ENCODE results near the gene IGFBP6.

IGFBP6 gene

DNA sequence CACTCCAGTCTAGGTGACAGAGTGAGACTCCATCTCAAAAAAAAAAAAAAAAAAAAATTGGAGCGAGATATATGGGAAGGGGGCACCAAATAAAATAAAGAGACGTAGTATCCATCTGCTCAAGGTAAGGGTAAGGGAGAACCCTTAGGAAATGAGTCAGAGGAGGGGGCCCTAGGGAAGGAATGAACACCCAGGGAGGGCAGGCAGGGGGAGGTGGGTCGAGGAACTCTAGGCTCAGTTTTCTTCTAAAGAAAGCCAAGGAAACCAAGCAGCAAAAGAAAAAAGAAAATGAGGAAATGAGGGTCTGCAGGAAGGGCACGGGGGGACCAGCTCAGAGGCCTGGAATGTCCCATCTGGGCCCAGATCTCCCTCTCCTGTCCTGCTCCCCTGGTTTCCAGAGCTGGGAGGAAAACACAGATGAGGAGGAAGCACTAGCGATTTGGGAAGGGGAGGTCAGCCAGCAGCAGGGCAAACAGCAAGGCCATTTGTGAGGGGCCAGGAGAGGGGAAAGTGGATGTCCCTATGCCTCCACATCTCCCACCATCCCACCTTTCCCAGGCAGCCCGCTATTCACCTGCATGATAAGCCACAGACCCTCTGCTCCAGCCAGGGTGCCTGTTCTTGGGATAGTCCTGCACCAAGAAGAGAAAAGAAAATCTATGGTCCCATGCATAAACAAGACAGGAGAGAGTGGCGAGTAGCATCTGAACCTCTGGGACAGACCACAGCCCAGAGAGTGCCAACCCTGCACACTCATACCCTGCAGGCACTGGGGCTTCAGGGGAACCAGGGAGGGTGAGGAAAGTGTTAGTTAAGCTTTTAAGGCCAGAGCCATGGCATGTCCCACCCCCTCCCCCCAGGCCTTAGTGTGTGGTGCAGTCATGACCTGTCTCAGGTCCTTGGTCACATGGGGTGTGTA is 30.1 kb upstream of the IGFBP6 start:
- intact Hi-C loops (cut with DNase I) = loop anchor here (5.0 kb wide), 1 partner anchor 35 kb away; the partner anchor contains the start of gene SOAT2
- peak in 1 of 42 donors; percentile 39 for DNase-seq

DNA sequence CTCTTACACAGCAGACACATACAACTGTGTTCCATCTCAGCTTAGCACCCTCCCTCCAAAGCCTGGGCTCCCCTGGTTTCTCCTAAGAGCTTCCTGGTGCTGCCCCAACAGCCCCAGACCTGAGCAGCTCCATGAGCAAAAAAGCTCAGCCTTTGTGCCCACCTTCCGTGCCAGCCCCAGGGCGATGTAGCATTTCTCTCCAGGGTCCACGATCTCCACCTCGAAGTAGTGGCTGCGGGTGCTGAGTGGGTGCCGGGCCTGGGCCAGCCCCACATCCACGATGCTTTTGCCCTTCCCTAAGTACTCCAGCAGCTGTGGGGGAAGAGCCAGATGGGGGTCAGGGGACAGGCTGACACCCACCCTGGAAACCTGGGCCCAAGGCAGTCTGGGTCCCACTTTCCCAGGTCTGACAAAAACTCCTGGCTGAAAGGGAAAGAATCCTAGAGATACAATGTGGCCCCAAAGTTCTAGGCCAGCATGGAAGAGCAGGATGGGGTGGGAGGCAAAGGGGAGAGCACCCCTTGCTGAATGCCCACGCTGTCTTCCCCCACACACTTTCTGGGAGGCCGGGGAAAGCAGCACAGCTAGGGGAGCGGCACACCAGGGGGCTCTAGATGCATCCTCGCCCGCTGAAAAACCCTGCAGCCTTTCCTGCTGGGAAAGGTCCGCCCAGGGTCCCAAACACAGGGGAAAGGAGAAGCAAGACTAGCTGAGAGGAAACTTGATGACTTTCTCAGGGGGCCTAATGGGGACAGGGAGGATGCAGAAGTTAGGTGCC is 29.3 kb upstream of the IGFBP6 start:
- peak in 3 of 42 donors; percentile 5 to 21 (median 16) for DNase-seq
- intact Hi-C loops (cut with DNase I) = loop anchor here (5.0 kb wide), 1 partner anchor 34 kb away; the partner anchor contains the start of gene SOAT2

DNA sequence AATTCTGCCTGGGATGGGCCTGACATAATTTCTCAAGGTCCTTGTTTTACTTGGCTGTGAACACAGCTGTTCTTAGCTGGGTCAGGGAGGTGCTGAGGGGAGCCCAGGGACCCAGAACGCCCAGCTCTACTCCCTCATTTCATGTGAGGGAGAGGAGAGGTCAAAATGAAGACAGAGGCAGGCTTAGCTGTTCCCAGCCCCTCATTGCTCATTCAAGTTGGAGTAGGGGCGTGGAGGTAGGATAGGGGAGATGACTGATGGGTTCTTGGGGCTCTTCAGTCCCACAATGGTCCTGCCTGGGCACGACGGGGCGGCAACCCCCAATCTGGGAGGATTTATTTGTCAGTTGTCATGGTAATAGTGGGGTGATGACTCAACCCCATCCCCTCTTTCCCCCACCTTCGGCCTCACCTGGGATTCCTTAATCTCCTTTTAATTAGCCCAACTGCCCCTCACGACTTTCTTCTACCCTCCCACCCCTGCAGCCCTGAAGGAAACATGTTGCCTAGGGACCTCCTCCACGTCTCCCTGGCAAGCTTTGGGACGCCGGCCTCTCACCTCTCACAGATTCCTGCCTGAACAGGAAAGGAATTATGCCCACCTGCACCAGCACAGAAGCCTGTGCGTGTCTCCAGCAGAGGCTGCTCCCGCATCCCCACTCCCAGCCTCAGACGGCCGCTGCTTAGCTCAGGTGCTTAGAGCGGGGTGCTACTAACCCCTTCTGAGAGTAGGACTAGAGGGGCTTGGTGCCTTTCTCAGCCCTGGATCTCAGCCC is 28.5 kb upstream of the IGFBP6 start:
- peak in 3 of 42 donors; percentile 14 to 44 (median 24) for DNase-seq
- intact Hi-C loops (cut with DNase I) = loop anchor here (5.0 kb wide), 1 partner anchor 33 kb away; the partner anchor contains the start of gene SOAT2

GRCh38 chr12:53069621-53070410 is 27.7 kb upstream of the IGFBP6 start:
- peak in 1 of 42 donors; percentile 27 for DNase-seq
- intact Hi-C loops (cut with DNase I) = loop anchor here (5.0 kb wide), 1 partner anchor 32 kb away; the partner anchor contains the start of gene SOAT2

- no peak for DNase-seq
- intact Hi-C loops (cut with DNase I) = no loop called here
These were observed 26.5 kb upstream of the IGFBP6 start for GRCh38 chr12:53070877-53071492.

GRCh38 chr12:53071591-53072551 is 25.6 kb upstream of the IGFBP6 start:
- peak in 2 of 42 donors; percentile 5 to 17 for DNase-seq
- intact Hi-C loops (cut with DNase I) = no loop called here

- intact Hi-C loops (cut with DNase I) = no loop called here
- no peak for DNase-seq
These were observed 23.6 kb upstream of the IGFBP6 start for GRCh38 chr12:53073881-53074280.

DNA sequence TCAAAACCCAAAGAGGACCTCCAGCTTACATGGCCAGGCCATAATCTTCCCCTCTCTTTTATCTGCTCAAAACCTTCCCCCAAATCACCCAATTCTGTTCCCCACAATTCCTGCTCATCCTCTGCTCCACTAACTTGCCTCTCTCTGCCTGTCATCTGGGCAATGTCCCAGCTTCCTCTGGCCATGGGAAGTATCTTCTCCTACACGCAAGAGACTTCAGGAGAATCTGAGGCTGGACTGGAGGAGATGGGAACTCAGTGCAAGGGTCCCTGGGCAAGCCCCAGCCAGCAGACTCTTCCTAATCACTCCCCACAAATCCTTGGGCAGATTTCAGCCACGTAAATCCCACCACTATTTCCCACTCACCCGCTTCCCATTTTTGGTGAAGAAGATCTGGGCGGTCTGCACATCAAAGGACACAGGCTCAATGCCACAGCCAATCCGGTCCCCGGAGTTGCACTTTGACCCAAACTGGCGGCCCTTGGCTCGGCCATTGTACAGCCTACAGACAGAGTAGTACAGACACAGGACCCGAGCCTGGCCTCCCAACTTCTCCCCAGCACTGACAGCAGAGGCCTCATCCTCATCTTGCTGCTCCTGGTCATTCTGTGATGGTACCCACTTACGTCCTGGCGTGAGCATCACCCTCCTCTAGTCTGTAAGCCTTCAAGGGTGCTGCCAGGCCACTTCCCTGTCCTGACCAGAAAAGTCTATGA is 23.0 kb upstream of the IGFBP6 start:
- intact Hi-C loops (cut with DNase I) = no loop called here
- DNase-seq = no peak

- no peak for DNase-seq
- intact Hi-C loops (cut with DNase I) = no loop called here
These were observed 22.5 kb upstream of the IGFBP6 start for GRCh38 chr12:53074999-53075370.

DNA sequence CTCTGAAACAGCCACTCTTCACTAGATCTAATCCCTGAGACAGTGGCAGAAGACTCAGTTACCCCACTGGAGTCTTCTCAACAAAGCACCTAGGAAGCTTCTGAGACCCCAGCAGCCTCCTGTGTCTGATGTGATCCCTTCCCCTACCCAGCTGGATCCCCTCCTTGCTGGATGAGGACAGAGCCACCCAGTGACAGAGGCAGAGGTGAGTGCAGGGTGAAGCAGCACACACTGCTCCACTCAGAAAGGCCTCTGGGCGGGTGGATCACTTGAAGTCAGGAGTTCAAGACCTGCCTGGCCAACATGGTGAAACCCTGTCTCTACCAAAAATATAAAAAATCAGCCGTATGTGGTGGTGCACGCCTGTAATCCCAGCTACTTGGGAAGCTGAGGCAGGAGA is 21.0 kb upstream of the IGFBP6 start:
- intact Hi-C loops (cut with DNase I) = no loop called here
- DNase-seq = no peak

DNA sequence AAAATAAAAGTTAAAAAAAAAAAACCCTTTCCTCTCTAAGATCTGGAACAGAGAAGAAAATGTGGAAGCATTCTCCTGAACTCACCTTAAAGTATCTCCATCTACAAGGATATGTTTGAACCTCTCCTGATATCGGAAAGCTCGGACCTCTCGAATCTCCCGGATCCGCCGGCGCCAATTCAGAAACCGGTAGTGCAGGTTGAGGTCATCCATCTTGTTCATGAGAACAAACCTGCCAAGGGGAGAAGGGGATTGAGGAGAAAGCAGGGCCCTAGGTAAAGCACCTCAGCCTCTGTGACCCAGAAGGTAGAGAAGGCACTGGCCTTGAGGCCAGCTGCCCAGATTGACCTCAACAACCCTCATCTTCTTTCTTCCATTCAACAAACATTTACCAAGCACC is 20.4 kb upstream of the IGFBP6 start:
- no peak for DNase-seq
- intact Hi-C loops (cut with DNase I) = no loop called here

- intact Hi-C loops (cut with DNase I) = no loop called here
- peak in 17 of 42 donors; percentile 28 to 71 (median 43) for DNase-seq
These were observed 18.8 kb upstream of the IGFBP6 start for GRCh38 chr12:53078425-53079225.

GRCh38 chr12:53079226-53080117 is 18.0 kb upstream of the IGFBP6 start, which contains the start of gene SPRYD3:
Gene SPRYD3 (minus strand): TSS chr12:53079390. CDS start chr12:53079333, 57 bp downstream.
- DNase-seq = peak; percentile 95 to 99 (median 98)
- intact Hi-C loops (cut with DNase I) = no loop called here

- DNase-seq = no peak
- intact Hi-C loops (cut with DNase I) = no loop called here
These were observed 14.8 kb upstream of the IGFBP6 start for GRCh38 chr12:53082637-53083175.
